IMR-90 (cell line): ENCODE results near the gene ITFG1. TPM values are rescaled to one million over a fixed set of nuclear protein-coding genes. Genes with fewer than 3 reads are reported as not detected.

Experiments used
- ATAC-seq: fragments of 200-7000 bp; cut with Tn5 transposase; 2 replicates; pipeline ENCODE4 v1.9.1; 2020; ENCODE audit warnings: low read depth, mild to moderate bottlenecking, moderate library complexity
- BruUV-seq: library from RNA; stranded (reverse); fragments of 400-500 nt; replicated peaks from 2 replicates; lab custom pipeline; 2021; lab: Mats Ljungman, UMichigan
- CTCF ChIA-PET: fragments of 300-600 bp; formaldehyde crosslinking; extraction: SDS; loops from one replicate; lab custom pipeline; 2021; ENCODE audit warnings: antibody characterized with exemption; lab: Yijun Ruan, JAX
- POLR2A ChIA-PET: fragments of 300-600 bp; sonication (Branson Sonifier 250); formaldehyde crosslinking; loops from one replicate; lab custom pipeline; 2022; ENCODE audit warnings: antibody characterized with exemption; ENCODE audit not compliant: unreplicated experiment; lab: Charles Lee
- DNase-seq: peaks from one replicate; pipeline ENCODE4 v3.0.0; 2013
- H2AFZ ChIP-seq: replicated peaks from 2 replicates; pipeline ENCODE3; 2013; ENCODE audit warnings: low read length, mild to moderate bottlenecking; ENCODE audit not compliant: poor library complexity
- H2AK5ac ChIP-seq: 2 replicates; pipeline ENCODE4 v1.6.1; 2013; ENCODE audit warnings: low read depth, low read length, inconsistent platforms
- H2AK9ac ChIP-seq: replicated peaks from 2 replicates; pipeline ENCODE3; 2013; ENCODE audit warnings: mild to moderate bottlenecking, low read depth, low read length, moderate library complexity; ENCODE audit not compliant: poor library complexity
- H2BK120ac ChIP-seq: 2 replicates; pipeline ENCODE4 v1.6.1; 2013; ENCODE audit warnings: low read depth, low read length, inconsistent platforms
- H2BK15ac ChIP-seq: 3 replicates; pipeline ENCODE4 v1.6.1; 2013; ENCODE audit warnings: low read depth, low read length, inconsistent platforms
- H2BK20ac ChIP-seq: 2 replicates; pipeline ENCODE4 v1.6.1; 2013; ENCODE audit warnings: low read depth, mild to moderate bottlenecking, inconsistent platforms, low read length, moderate library complexity
- H2BK5ac ChIP-seq: 2 replicates; pipeline ENCODE4 v1.6.1; 2013; ENCODE audit warnings: mild to moderate bottlenecking, low read depth, low read length, inconsistent platforms; ENCODE audit not compliant: poor library complexity, severe bottlenecking
- H3K14ac ChIP-seq: replicated peaks from 2 replicates; pipeline ENCODE4 v1.6.1; 2013; ENCODE audit warnings: low read depth, low read length, inconsistent platforms
- H3K18ac ChIP-seq: 2 replicates; pipeline ENCODE4 v1.6.1; 2013; ENCODE audit warnings: low read depth, low read length, control low read depth
- H3K23ac ChIP-seq: 2 replicates; pipeline ENCODE4 v1.6.1; 2013; ENCODE audit warnings: low read depth, low read length, inconsistent platforms
- H3K27ac ChIP-seq: 2 replicates; pipeline ENCODE4 v1.5.1; 2013; ENCODE audit warnings: mild to moderate bottlenecking, control low read depth, low read length; ENCODE audit not compliant: insufficient read depth
- H3K27me3 ChIP-seq: 2 replicates; pipeline ENCODE4 v1.6.1; 2013; ENCODE audit warnings: low read length; ENCODE audit not compliant: control insufficient read depth, insufficient read depth
- H3K36me3 ChIP-seq: 2 replicates; pipeline ENCODE4 v1.6.1; 2013; ENCODE audit warnings: low read length, mixed read lengths; ENCODE audit not compliant: control insufficient read depth, insufficient read depth
- H3K4ac ChIP-seq: 2 replicates; pipeline ENCODE4 v1.6.1; 2013; ENCODE audit warnings: low read depth, low read length, inconsistent platforms
- H3K4me1 ChIP-seq: 2 replicates; pipeline ENCODE4 v1.6.1; 2013; ENCODE audit warnings: low read length, mixed read lengths; ENCODE audit not compliant: control insufficient read depth, insufficient read depth
- H3K4me2 ChIP-seq: 2 replicates; pipeline ENCODE4 v1.6.1; 2013; ENCODE audit warnings: low read depth, mild to moderate bottlenecking, control low read depth, low read length, moderate library complexity
- H3K4me3 ChIP-seq: 2 replicates; pipeline ENCODE4 v1.5.1; 2013; ENCODE audit warnings: low read depth, mild to moderate bottlenecking, control low read depth, low read length, moderate library complexity; ENCODE audit not compliant: insufficient read depth
- H3K56ac ChIP-seq: 2 replicates; pipeline ENCODE4 v1.6.1; 2013; ENCODE audit warnings: low read length, inconsistent platforms; ENCODE audit not compliant: insufficient read depth; ENCODE audit errors: extremely low read depth
- H3K79me1 ChIP-seq, 2 experiments: 2 replicates each; pipeline ENCODE4 v1.6.1; 2013; ENCODE audit warnings: low read length in 2 of 2, inconsistent platforms in 1 of 2, low read depth in 1 of 2
- H3K9ac ChIP-seq: 2 replicates; pipeline ENCODE4 v1.6.1; 2013; ENCODE audit warnings: low read depth, low read length, control low read depth
- H3K9me1 ChIP-seq: 2 replicates; pipeline ENCODE4 v1.6.1; 2013; ENCODE audit warnings: low read length, inconsistent platforms; ENCODE audit not compliant: insufficient read depth
- H3K9me3 ChIP-seq: 2 replicates; pipeline ENCODE4 v1.6.1; 2013; ENCODE audit warnings: low read length; ENCODE audit not compliant: control insufficient read depth, insufficient read depth
- H4K20me1 ChIP-seq: 2 replicates; pipeline ENCODE4 v1.6.1; 2013; ENCODE audit warnings: low read length, inconsistent platforms; ENCODE audit not compliant: insufficient read depth
- H4K5ac ChIP-seq: 2 replicates; pipeline ENCODE4 v1.6.1; 2013; ENCODE audit warnings: mild to moderate bottlenecking, low read depth, low read length, control low read depth
- H4K8ac ChIP-seq, 2 experiments: 2 replicates each; pipeline ENCODE4 v1.6.1; 2013; ENCODE audit warnings: low read depth in 2 of 2, low read length in 2 of 2, control low read depth in 1 of 2, inconsistent platforms in 1 of 2
- H4K91ac ChIP-seq: 2 replicates; pipeline ENCODE4 v1.6.1; 2013; ENCODE audit warnings: low read depth, low read length, inconsistent platforms; ENCODE audit not compliant: insufficient read depth
- BHLHE40 ChIP-seq: fragments of 150-350 bp; IDR thresholded peaks from 2 replicates; pipeline ENCODE4 v1.6.1; 2016; ENCODE audit warnings: mild to moderate bottlenecking, low read depth, low read length
- CEBPB ChIP-seq: IDR thresholded peaks from 2 replicates; pipeline ENCODE4 v1.6.1; 2012; ENCODE audit warnings: low read depth, low read length, improper control_type of control experiment
- CHD1 ChIP-seq: IDR thresholded peaks from 2 replicates; pipeline ENCODE4 v1.6.1; 2012; ENCODE audit warnings: low read depth, low read length, improper control_type of control experiment
- FOS ChIP-seq: fragments of 150-350 bp; IDR thresholded peaks from 2 replicates; pipeline ENCODE4 v1.6.1; 2016; ENCODE audit warnings: low read depth, low read length
- MAZ ChIP-seq: IDR thresholded peaks from 2 replicates; pipeline ENCODE4 v1.6.1; 2012; ENCODE audit warnings: low read depth, mild to moderate bottlenecking, low read length, improper control_type of control experiment, moderate library complexity, borderline replicate concordance
- NFE2L2 ChIP-seq: fragments of 150-350 bp; IDR thresholded peaks from 2 replicates; pipeline ENCODE4 v1.6.1; 2016; ENCODE audit warnings: low read depth, mild to moderate bottlenecking, low read length
- RAD21 ChIP-seq: IDR thresholded peaks from 2 replicates; pipeline ENCODE4 v1.6.1; 2012; ENCODE audit warnings: low read length, improper control_type of control experiment
- RCOR1 ChIP-seq: IDR thresholded peaks from 2 replicates; pipeline ENCODE4 v1.6.1; 2012; ENCODE audit warnings: mild to moderate bottlenecking, low read length, improper control_type of control experiment; ENCODE audit not compliant: insufficient replicate concordance
- RFX5 ChIP-seq: IDR thresholded peaks from 2 replicates; pipeline ENCODE4 v1.8.0; 2012; ENCODE audit warnings: low read depth, mild to moderate bottlenecking, low read length, moderate library complexity
- SMC3 ChIP-seq: fragments of 150-350 bp; IDR thresholded peaks from 2 replicates; pipeline ENCODE4 v1.6.1; 2016; ENCODE audit warnings: low read depth, mild to moderate bottlenecking, antibody characterized with exemption, low read length, moderate library complexity
- WGBS, 2 experiments: methylation state at CpG; one replicate each; pipeline versions ENCODE4 v1.1.5 to v1.1.7; 2013; ENCODE audit warnings: missing lambda C conversion rate in 2 of 2; ENCODE audit not compliant: insufficient read length in 1 of 2; ENCODE audit errors: extremely low coverage in 2 of 2; 5-methylcytosine and 5-hydroxymethylcytosine counted together
- dilution Hi-C: fragments of 300-500 bp; cut with HindIII; formaldehyde crosslinking; loops from one replicate; pipeline ENCODE4 v1.14.3; 2018; ENCODE audit warnings: low sequenced_read_pairs; ENCODE audit not compliant: unreplicated experiment
- in situ Hi-C: fragments of 300-500 bp; cut with MboI; formaldehyde crosslinking; loops from 3 replicates; pipeline ENCODE4 v1.14.3; 2019; ENCODE audit warnings: low sequenced_read_pairs, inconsistent platforms, mixed read lengths
- intact Hi-C: fragments of 100-400 bp; cut with micrococcal nuclease; formaldehyde crosslinking; loops from 2 replicates; pipeline ENCODE4 v1.10.0; 2022
- polyA plus RNA-seq, 3 experiments: library from polyadenylated mRNA; depleted of rRNA; stranded (reverse); fragments of >200 nt; gene quantifications; 2 replicates each; pipeline ENCODE4 v1.2.3, GENCODE V29; 2012; ENCODE audit warnings: low replicate concordance in 1 of 3
- total RNA-seq: library from RNA; depleted of rRNA; stranded (reverse); fragments of >200 nt; gene quantifications from 2 replicates; pipeline ENCODE4 v1.2.3, GENCODE V29; 2012
- TF ChIP-seq, protein P1 (sequence below): fragments of 150-350 bp; IDR thresholded peaks from 2 replicates; pipeline ENCODE4 v1.6.1; 2016; ENCODE audit warnings: low read depth, mild to moderate bottlenecking, low read length, moderate library complexity, borderline replicate concordance
- TF ChIP-seq, protein P2 (sequence below): fragments of 150-350 bp; IDR thresholded peaks from 2 replicates; pipeline ENCODE4 v1.6.1; 2017; ENCODE audit warnings: mild to moderate bottlenecking, antibody characterized with exemption, low read length, low read depth
- TF ChIP-seq, protein P3 (sequence below): conservative IDR thresholded peaks from 2 replicates; pipeline ENCODE4 v1.5.1; 2012; ENCODE audit warnings: mild to moderate bottlenecking, low read depth, low read length, improper control_type of control experiment

The ITFG1 gene
- total and polyA plus RNA-seq, 2 of the 4 experiments (the other 2 are of a cell fraction), result 54.3 to 60.4 TPM

DNA sequence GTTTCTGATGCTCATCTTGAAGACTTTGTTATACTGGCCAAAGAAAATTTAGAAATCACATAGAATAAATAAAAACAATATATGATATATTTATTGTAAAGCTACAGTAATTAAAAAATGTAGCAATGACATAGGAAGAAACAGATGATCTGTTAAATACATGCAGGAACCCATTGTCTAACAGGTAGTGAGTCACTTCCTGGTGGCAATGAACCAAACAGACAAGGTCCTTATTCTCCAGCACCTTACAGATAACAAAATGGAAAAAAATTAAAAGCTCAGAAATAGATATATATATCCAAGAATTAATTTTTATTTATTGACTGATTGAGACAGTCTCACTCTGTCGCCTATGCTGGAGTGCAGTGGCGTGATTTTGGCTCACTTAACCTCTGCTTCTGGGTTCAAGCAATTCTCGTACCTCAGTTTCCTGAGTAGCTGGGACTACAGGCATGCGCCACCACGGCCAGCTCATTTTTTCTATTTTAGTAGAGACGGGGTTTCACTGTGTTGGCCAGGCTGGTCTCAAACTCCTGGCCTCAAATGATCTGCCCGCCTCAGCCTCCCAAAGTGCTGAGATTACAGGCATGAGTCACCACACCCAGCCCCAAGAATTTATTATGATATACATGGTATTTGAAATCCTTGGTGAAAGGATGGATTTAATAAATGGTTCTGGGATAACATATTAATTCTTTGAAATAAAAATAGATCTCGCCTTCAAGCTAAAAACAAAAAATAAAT is 324.6 kb downstream of the ITFG1 start (continued):
- TF ChIP-seq SMC3, result no peak

DNA sequence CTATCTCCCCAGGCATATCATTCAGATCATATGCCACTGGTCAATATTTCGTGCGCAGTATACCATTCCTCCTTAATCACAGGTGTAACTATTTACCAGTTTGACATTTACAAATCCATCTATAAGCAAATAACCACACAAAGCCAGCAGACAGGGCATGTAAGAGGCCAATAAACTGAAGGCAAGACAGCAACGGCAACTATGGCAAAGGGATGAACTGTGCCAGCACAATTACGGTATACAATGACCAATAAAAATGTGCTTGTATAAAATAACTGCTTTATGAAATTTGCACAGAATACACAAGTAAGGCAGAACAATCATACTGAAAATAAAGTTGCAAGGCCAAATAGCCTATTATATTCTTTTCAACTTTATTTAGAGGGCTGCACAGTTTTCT is 326.3 kb downstream of the ITFG1 start:
- in situ Hi-C loops (no loop called here), dilution Hi-C loops (no loop called here)
- WGBS, 2 experiments, result no CpG with 5 or more reads among the region's 4 CpGs
- TF ChIP-seq, protein P1, sequence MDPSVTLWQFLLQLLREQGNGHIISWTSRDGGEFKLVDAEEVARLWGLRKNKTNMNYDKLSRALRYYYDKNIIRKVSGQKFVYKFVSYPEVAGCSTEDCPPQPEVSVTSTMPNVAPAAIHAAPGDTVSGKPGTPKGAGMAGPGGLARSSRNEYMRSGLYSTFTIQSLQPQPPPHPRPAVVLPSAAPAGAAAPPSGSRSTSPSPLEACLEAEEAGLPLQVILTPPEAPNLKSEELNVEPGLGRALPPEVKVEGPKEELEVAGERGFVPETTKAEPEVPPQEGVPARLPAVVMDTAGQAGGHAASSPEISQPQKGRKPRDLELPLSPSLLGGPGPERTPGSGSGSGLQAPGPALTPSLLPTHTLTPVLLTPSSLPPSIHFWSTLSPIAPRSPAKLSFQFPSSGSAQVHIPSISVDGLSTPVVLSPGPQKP, result no peak
- TF ChIP-seq RAD21 (no peak), RCOR1 (no peak), CHD1 (no peak), MAZ (no peak), FOS (no peak), RFX5 (no peak), CEBPB (no peak), BHLHE40 (no peak), NFE2L2 (no peak)
- TF ChIP-seq, protein P2, sequence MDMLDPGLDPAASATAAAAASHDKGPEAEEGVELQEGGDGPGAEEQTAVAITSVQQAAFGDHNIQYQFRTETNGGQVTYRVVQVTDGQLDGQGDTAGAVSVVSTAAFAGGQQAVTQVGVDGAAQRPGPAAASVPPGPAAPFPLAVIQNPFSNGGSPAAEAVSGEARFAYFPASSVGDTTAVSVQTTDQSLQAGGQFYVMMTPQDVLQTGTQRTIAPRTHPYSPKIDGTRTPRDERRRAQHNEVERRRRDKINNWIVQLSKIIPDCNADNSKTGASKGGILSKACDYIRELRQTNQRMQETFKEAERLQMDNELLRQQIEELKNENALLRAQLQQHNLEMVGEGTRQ, result no peak
- TF ChIP-seq, protein P3, sequence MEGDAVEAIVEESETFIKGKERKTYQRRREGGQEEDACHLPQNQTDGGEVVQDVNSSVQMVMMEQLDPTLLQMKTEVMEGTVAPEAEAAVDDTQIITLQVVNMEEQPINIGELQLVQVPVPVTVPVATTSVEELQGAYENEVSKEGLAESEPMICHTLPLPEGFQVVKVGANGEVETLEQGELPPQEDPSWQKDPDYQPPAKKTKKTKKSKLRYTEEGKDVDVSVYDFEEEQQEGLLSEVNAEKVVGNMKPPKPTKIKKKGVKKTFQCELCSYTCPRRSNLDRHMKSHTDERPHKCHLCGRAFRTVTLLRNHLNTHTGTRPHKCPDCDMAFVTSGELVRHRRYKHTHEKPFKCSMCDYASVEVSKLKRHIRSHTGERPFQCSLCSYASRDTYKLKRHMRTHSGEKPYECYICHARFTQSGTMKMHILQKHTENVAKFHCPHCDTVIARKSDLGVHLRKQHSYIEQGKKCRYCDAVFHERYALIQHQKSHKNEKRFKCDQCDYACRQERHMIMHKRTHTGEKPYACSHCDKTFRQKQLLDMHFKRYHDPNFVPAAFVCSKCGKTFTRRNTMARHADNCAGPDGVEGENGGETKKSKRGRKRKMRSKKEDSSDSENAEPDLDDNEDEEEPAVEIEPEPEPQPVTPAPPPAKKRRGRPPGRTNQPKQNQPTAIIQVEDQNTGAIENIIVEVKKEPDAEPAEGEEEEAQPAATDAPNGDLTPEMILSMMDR, result no peak

More for the DNA sequence above, 326.3 kb downstream of the ITFG1 start:
- DNase-seq (no peak), ATAC-seq (no peak)
- Histone ChIP-seq H4K8ac (no peak overlapping the region), H2BK15ac (no peak overlapping the region), H3K9ac (no peak overlapping the region), H3K27me3 (no peaks in the 10 kb centered on the region), H2BK120ac (no peak overlapping the region), H3K4me3 (no peak overlapping the region), H4K5ac (no peak overlapping the region), H3K36me3 (no peaks in the 10 kb centered on the region; the same call in 1 of the 2 replicates), H3K9me3 (no peaks in the 10 kb centered on the region), H4K20me1 (no peaks in the 10 kb centered on the region), H4K91ac (no peak overlapping the region), H3K14ac (no peak overlapping the region), H3K79me1 (peaks cover 8 to 43% of the 10 kb centered on the region in 2 experiments), H3K4ac (no peak overlapping the region), H2AK5ac (no peak overlapping the region), H2AFZ (no peak overlapping the region), H2AK9ac (no peak overlapping the region), H3K9me1 (peaks cover 2% of the 10 kb centered on the region; the same call in 1 of the 2 replicates), H2BK5ac (no peak overlapping the region), H3K27ac (no peak overlapping the region), H2BK20ac (no peak overlapping the region), H3K23ac (no peak overlapping the region), H3K4me1 (no peaks in the 10 kb centered on the region), H3K4me2 (no peak overlapping the region), H3K56ac (no peak overlapping the region), H3K18ac (no peak overlapping the region)
- CTCF ChIA-PET, result no interaction called here
- intact Hi-C loops, result loop anchor here (10.0 kb wide), 1 partner anchor 1410 kb away; no protein-coding TSS in a partner anchor
- POLR2A ChIA-PET, result no interaction called here
- no TSS peak for BruUV-seq
